HG03439 (cell line): Measurements from ENCODE around the gene ARFGAP2.
"Not testable (repeated sequence)": the region's sequence is repeated elsewhere in the genome, so short reads cannot be mapped to it uniquely, and the experiment has no call there.

Experiments used
- ATAC-seq: cut with Tn5 transposase; IDR thresholded peaks from one replicate; pipeline ENCODE4 v1.9.1; 2021; ENCODE audit warnings: mild to moderate bottlenecking, moderate library complexity; ENCODE audit not compliant: unreplicated experiment

ARFGAP2 gene

GRCh38 chr11:47149782-47150181 is 26.9 kb downstream of the ARFGAP2 start:
- ATAC-seq: no peak

DNA sequence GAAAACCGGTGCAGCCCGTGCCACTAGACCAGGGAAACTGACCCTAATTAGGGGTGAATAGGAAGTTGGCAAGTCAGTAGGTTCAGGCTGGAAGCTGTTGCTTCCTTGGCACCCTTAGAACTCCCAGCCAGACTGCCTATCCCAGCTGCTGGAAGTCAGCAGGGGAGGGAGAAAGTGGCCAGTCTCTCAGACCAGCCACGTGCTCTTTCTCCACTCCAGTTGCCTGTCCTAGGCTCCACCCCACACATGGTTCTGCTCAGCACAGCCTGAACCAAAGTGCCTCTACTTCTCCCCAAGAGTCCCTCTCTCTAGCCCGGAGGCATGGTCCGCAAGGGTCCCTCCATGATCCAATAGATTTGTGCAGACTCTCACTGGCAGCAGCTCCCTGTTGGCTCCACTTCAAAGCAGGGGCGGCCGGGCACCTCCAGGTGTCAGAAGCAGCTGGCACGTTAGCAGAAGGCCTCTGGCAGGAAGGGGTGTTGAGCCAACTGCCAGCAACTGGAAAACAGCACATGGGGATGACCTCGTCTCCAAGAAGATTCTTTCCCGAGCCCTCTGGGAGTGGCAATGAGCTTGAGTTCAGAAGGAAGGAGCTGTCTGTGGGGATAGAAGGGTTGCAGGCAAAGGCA is 27.7 kb downstream of the ARFGAP2 start:
- ATAC-seq: no peak

DNA sequence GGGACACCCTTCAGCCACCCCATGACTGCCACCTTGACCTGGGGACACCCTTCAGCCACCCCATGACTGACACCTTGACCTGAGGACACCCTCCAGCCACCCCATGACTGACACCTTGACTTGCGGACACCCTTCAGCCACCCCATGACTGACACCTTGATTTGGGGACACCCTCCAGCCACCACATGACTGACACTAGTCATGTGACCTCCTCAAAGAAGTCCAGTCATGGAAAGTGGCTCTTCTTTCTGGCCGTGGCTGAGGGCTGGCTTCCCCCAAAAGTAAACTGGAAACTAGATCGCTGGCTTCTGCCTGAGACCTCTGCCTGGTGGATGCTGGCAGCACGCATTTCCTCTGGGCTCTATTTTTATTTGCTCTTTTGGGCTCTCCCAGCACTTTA is 28.4 kb downstream of the ARFGAP2 start:
- ATAC-seq: no peak

DNA sequence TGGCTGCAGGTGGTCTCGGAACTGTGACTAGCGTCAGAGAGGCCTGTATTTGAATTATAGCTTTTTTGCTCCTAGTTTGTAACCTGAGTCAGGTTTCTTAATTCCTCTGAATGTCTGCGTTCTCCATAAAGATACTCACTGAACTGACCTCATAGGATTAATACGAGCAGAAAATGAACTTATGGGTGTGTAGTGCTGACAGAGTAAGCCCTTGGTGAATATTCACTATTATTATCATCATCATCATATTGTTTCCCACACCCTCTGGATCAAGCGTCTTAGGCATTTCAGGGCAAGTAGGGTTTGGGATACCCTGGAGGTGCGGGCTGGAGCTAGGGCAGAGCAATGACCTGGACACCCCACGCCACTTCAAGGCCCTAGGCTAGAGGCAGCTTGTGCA is 29.0 kb downstream of the ARFGAP2 start:
- ATAC-seq: no peak

- ATAC-seq: no peak
These were observed 29.4 kb downstream of the ARFGAP2 start for GRCh38 chr11:47147250-47147649.

DNA sequence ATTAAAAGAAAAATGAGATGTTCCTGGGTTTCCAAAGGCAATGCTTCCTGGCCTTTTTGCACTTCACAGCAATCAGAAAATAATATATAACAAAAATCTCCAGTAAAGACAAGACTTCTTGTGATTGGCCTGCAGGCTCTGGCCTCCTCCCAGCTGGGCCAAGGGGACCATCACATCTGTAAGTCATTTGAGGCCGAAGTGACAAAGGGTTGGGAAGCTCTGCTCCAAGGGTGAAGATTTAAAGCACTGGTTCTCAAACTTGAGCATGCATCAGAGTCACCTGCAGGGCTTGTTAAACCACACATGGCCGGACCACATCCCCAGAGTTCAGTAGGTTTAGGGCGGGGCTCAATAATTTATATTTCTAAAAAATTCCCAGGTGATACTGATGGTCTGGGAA is 32.1 kb downstream of the ARFGAP2 start:
- ATAC-seq: no peak

DNA sequence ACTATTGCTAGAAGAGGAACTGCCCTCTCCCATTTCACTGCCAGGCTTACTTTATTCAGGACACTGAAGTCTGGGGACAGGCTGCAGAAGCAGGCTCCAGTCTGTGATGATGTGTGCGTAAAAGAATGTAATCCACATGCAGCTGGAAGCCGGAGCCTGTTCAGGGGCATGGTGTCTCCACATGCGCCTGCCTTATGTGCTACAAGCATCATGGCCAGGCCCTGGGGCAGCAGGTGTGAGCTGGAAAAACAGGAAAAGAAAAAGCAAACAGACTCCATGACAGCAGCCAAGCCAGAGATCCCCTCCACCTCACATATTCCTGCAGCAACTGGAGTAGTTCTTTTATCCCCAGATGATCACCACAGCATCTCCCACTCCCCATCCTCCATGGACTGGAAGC is 33.4 kb downstream of the ARFGAP2 start:
- ATAC-seq: no peak

DNA sequence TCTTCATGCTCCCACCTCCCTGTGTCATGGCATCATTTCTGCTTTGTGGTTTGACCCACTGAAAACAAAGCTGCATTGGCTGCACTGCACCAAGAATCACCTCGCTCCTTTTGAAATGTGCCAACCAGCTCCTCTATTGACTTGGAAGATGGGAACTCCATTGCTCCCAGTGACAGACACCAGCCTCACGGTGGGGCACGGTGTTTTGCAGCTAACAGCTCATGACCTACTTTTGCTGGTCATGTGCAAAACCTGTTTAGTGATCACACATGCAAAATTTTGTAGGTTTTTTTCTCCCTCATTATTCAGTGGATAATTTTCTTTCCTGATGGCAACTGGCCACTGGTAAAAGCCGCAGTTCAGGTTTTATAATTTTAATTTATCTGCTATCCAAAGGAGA is 36.8 kb downstream of the ARFGAP2 start:
- no peak for ATAC-seq

- ATAC-seq: no peak
These were observed 39.2 kb downstream of the ARFGAP2 start for GRCh38 chr11:47137476-47137875.

DNA sequence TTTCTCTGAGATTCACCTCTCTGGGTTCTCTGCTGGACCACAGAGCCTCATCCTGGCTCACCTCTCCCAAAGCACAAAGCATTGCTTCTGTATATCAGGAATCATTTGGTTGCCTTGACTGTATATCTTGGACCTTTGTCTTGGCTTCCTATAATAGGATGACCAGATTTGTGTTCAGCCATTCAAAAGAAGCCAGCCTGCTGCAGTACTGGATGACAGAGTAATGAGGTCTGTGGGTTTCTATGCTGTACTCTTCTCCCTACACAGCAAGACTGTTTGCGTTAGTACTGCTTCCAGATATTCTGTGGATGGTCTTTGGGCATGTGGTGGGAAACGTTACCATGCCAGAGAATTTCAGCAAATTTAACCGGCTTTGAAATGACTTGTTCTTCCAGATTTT is 39.8 kb downstream of the ARFGAP2 start:
- no peak for ATAC-seq

DNA sequence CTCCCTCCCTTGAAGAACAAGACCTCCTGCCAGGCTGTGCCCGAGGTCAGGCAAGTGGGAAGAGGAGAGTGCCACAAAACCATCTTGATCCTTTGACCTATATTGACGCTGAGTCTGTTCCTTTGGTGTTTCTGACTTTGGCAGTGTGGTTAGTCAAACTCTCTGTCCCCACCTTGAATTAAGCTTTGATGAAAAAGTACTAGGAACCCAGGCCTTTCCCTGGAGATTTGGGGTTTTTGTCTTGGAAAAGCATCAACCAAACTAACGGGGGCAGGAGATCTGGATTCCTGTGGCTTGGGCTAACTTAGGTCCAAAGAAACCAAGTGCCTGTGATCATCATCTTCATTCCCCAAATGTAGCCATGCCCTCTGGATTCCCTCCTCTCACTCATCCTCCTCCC is 40.4 kb downstream of the ARFGAP2 start:
- no peak for ATAC-seq

DNA sequence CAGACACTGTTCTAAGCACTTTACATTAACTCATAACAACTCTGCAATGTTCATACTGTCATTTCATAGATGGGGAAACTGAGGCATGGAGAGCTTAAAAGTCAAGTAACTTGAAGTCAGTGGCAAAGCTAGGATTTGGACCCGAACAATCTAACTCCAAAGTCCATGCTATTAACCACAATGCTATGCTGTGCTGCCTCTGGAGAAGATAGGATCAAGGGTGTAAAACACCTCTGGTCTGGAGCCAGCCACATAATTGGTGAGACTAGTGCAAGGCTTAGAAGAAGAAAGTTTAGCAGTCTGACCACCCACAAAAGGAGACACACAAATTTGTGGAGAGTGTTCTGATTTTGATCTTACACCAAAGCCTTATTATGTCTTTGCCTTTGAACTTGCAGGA is 43.7 kb downstream of the ARFGAP2 start:
- ATAC-seq: no peak

GRCh38 chr11:47132490-47132889 is 44.2 kb downstream of the ARFGAP2 start:
- ATAC-seq: no peak

- ATAC-seq: no peak
These were observed 45.5 kb downstream of the ARFGAP2 start for GRCh38 chr11:47131136-47131535.

DNA sequence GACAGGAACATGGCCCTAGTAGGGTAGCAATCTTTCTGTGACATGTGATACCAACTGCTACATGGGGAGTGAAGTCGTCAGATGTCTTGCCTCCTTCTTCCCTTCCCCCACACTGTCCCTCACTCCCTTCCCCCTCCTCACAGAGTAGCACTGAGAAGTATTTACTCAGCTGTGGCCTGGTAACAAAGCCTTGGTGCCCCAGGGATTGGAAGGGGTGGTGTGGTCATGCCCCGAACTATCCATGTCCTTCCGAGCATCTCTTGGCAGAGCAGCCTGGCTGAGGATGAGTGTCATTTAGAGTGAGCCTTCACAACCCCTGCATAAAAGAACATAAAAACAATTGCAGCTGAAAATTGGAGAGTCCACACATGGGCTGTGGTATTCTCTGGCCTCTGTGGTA is 46.1 kb downstream of the ARFGAP2 start:
- ATAC-seq: no peak

DNA sequence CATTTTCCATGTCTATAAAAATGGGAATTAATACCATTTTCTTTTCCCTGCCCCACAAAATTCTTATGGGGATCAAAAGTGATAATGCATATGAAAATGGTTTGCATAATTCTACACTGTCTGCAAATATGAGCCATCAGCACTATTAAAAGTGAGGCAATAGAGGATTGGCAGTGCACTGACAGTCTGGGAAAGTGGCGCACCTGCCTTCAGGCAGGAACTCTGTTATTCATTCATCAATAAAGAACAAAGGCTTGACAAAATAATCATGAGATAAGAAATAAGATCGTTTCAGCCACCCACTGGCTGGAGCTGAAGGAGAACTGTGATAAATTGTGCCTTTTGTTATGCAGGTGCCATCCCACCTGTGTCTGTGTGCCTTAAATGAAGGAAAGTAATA is 49.5 kb downstream of the ARFGAP2 start:
- ATAC-seq: no peak

GRCh38 chr11:47125083-47125482 is 51.6 kb downstream of the ARFGAP2 start:
- ATAC-seq: no peak

DNA sequence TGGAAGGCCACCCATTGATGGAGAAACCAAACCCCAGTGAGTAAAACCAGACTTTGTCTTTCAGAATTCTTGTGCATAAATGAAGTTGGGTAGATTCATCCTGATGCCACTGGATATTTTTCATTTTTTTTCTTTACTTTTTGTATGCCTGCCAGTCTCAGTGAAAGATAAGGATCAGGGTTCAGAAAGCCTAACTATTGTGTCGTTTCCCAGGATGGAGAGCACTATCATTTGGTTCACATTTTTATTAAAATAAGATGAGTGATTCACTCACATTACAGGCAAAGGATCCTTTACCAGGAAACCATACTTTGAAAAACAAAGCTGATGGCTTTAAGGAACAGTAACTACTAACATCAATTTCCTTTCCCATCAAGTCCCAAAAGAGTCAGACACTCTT is 52.0 kb downstream of the ARFGAP2 start:
- ATAC-seq: no peak

- ATAC-seq: no peak
These were observed 53.6 kb downstream of the ARFGAP2 start for GRCh38 chr11:47123094-47123493.

GRCh38 chr11:47121731-47122130 is 54.9 kb downstream of the ARFGAP2 start:
- no peak for ATAC-seq

- no peak for ATAC-seq
These were observed 55.6 kb downstream of the ARFGAP2 start for GRCh38 chr11:47121056-47121455.

- not testable (repeated sequence) for ATAC-seq
These were observed 57.6 kb downstream of the ARFGAP2 start for GRCh38 chr11:47118958-47119688.
